ENCODE measurements around the gene C1orf174. TPM values are rescaled to one million over a fixed set of nuclear protein-coding genes. Genes with fewer than 3 reads are reported as not detected.

C1orf174 gene
- total RNA-seq, 1 donor from 2014 or later = 36.5 TPM

DNA sequence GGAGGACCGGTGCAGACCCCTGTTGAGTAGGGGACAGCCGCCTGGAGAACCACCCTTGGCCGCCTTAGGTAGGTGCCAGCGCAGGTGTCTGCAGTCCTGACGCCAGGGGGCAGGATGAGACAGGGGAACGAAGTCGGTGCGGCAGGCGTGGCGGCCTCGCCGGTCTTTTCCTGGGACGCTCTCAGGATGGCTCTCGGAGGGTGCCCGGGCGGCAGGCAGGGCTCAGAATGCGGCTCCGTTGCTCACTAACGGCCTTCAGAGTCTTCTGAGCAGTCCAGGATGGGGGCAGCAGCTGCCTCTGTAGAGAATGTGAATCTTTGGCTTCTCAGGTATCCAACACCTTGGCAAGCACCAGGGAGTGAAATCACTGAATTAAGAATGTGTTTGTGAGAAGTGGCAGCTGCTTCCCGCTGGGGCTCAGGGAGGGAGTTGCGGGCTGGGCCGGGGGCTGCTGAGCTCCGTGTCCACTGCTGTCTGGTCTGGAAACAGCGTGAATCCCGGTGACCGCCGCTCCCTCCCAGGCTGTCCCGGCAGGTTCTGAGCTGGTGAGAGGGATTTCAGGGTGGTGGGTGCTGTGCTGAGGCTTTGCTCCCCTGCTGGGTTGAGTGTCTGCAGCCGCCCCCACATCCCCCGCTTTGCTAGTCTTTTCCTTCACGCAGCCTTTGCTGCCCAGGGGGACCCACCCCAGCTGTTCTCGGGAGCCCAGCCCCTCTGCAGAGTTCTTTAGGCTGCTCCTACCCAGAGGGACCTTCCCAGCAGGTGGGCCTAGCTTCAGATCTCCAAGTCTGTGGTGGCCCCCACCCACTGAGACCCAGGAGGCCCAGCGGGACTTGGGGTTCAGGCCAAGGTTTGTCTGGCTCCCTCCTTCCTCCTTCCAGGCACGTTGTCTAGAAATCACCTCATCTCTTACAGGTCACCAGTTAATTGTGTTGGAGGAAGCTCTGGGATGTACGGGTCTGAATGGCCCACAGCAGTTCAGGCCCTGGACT lies 11.1 kb upstream of the C1orf174 start:
- Histone ChIP-seq H4K20me1 (ENCODE audit: low read depth) (no peaks in the 10 kb centered on the region), H3K4me2 (peak overlapping the region; percentile 58), H3K79me2 (ENCODE audit: low read depth) (no peaks in the 10 kb centered on the region), H2AFZ (replicated peaks) (peak overlapping the region; percentile 81), H3K9ac (no peak overlapping the region), H3F3A (ENCODE audit: low read depth) (no peaks in the 10 kb centered on the region), H3K4me3 (no peak overlapping the region), H3K36me3 (no peaks in the 10 kb centered on the region), H3K4me1 (peaks cover 6% of the 10 kb centered on the region), H3K27me3 (no peaks in the 10 kb centered on the region), H3K27ac (no peak overlapping the region), H3K9me3 (ENCODE audit: low read depth) (no peaks in the 10 kb centered on the region)
- TF ChIP-seq EZH2phosphoT487 (IDR thresholded peaks at IDR 0.05) (no peak), EZH2 (IDR thresholded peaks at IDR 0.05) (peak; percentile 27)
- TF ChIP-seq, protein P1, sequence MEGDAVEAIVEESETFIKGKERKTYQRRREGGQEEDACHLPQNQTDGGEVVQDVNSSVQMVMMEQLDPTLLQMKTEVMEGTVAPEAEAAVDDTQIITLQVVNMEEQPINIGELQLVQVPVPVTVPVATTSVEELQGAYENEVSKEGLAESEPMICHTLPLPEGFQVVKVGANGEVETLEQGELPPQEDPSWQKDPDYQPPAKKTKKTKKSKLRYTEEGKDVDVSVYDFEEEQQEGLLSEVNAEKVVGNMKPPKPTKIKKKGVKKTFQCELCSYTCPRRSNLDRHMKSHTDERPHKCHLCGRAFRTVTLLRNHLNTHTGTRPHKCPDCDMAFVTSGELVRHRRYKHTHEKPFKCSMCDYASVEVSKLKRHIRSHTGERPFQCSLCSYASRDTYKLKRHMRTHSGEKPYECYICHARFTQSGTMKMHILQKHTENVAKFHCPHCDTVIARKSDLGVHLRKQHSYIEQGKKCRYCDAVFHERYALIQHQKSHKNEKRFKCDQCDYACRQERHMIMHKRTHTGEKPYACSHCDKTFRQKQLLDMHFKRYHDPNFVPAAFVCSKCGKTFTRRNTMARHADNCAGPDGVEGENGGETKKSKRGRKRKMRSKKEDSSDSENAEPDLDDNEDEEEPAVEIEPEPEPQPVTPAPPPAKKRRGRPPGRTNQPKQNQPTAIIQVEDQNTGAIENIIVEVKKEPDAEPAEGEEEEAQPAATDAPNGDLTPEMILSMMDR (IDR thresholded peaks at IDR 0.05) = peak; percentile 85
- peak; percentile 95 for DNase-seq (ENCODE audit: low spot score)
- Mint-ChIP-seq H3K27me3 (ENCODE audit: insufficient read depth, low read depth) (peaks cover 11% of the 10 kb centered on the region), H3K4me1 (peaks cover 47% of the 10 kb centered on the region), H3K27ac (peak overlapping the region; percentile 78), H3K4me3 (peak overlapping the region; percentile 60), H3K9me3 (no peaks in the 10 kb centered on the region), H3K36me3 (no peaks in the 10 kb centered on the region)

DNA sequence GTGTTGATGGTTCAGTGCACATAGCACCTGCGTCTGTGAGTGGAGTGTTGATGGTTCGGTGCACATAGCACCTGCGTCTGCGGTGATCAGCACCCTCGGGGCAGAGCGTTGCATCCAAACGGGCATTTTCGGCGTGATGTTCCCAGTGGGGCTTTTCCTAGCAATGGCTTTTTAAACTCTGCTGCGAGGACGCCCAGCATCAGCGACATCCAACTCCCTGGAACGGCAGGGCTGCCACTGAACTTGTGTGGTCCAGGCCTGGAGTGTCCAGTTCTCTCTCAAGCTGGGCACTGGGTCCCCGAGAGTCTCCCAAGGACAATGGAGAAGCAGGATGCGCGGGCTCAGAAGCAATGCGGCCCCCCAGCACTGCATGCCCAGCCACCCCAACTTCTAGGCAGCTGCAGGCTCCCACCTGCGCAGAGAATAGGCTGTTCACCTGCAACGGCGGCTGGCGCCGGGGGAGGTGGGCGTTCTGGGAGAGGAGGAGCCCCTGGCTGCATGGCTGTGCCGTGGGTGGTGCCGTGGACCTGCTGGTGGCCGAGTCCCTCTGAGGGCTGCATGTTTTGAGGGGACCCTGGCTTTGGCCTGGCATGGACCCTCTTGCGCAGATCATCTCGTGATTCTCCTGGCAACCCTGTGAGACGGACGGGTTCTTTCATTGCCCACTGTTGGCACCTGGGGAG lies 10.1 kb upstream of the C1orf174 start:
- Histone ChIP-seq H2AFZ (replicated peaks) (no peak overlapping the region), H3K27ac (no peak overlapping the region), H3F3A (ENCODE audit: low read depth) (no peaks in the 10 kb centered on the region), H3K27me3 (no peaks in the 10 kb centered on the region), H3K4me1 (peaks cover 6% of the 10 kb centered on the region), H3K79me2 (ENCODE audit: low read depth) (no peaks in the 10 kb centered on the region), H3K36me3 (no peaks in the 10 kb centered on the region), H4K20me1 (ENCODE audit: low read depth) (no peaks in the 10 kb centered on the region), H3K9ac (no peak overlapping the region), H3K4me2 (no peak overlapping the region), H3K9me3 (ENCODE audit: low read depth) (no peaks in the 10 kb centered on the region), H3K4me3 (no peak overlapping the region)
- no peak for DNase-seq (ENCODE audit: low spot score)
- H3K4me1 Mint-ChIP-seq = peaks cover 51% of the 10 kb centered on the region
- peaks cover 20% of the 10 kb centered on the region for H3K27me3 Mint-ChIP-seq (ENCODE audit: insufficient read depth, low read depth)
- H3K27ac Mint-ChIP-seq = peak overlapping the region; percentile 28
- H3K36me3 Mint-ChIP-seq = no peaks in the 10 kb centered on the region
- TF ChIP-seq EZH2phosphoT487 (IDR thresholded peaks at IDR 0.05) (no peak), EZH2 (IDR thresholded peaks at IDR 0.05) (no peak)
- TF ChIP-seq, protein P1 (IDR thresholded peaks at IDR 0.05) = no peak
- no peak overlapping the region for H3K4me3 Mint-ChIP-seq
- H3K9me3 Mint-ChIP-seq = no peaks in the 10 kb centered on the region

DNA sequence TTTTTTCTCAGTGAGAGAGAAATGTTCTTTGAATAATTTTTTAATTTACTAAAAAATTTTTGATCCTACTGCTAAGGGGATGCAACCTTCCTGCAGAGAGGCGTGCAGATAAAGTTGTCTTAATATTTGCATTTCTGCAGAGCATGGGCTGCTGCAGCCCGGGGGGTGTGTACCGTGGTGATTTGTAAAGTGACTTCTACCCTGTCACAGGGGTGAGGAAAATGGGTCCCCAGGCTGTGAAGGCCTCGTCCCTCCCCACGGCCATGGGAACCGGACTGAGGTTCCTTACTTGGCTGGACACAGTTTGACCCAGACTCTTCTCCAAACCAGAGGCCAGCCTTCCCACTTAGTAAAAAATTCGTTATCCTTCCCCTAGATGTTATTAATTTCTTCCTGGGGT lies 9.5 kb upstream of the C1orf174 start:
- peaks cover 20% of the 10 kb centered on the region for H3K27me3 Mint-ChIP-seq (ENCODE audit: insufficient read depth, low read depth)
- H3K9me3 Mint-ChIP-seq = no peaks in the 10 kb centered on the region

More for the DNA sequence above, 9.5 kb upstream of the C1orf174 start:
- no peaks in the 10 kb centered on the region for H3K36me3 ChIP-seq
- no peak overlapping the region for H3K4me3 ChIP-seq
- H3K9me3 ChIP-seq (ENCODE audit: low read depth) = no peaks in the 10 kb centered on the region
- H3K4me2 ChIP-seq = no peak overlapping the region
- no peak overlapping the region for H3K27ac ChIP-seq
- Mint-ChIP-seq H3K27ac (peak overlapping the region; percentile 28), H3K4me1 (peaks cover 54% of the 10 kb centered on the region), H3K4me3 (no peak overlapping the region), H3K36me3 (no peaks in the 10 kb centered on the region)
- no peak for TF ChIP-seq EZH2phosphoT487 (IDR thresholded peaks at IDR 0.05)
- TF ChIP-seq, protein P1 (IDR thresholded peaks at IDR 0.05) = no peak
- TF ChIP-seq EZH2 (IDR thresholded peaks at IDR 0.05) = no peak
- no peaks in the 10 kb centered on the region for H3K27me3 ChIP-seq
- H2AFZ ChIP-seq (replicated peaks) = no peak overlapping the region
- H3K9ac ChIP-seq = no peak overlapping the region
- no peaks in the 10 kb centered on the region for H4K20me1 ChIP-seq (ENCODE audit: low read depth)
- DNase-seq (ENCODE audit: low spot score) = no peak
- no peaks in the 10 kb centered on the region for H3K79me2 ChIP-seq (ENCODE audit: low read depth)
- H3F3A ChIP-seq (ENCODE audit: low read depth) = no peaks in the 10 kb centered on the region
- H3K4me1 ChIP-seq = peaks cover 6% of the 10 kb centered on the region
